Mesenchymal stem cell (in vitro differentiated cells and primary cell): ENCODE data around the gene PELI1.

ENCODE experiments used
- DNase-seq: peaks from one replicate; pipeline ENCODE4 v3.0.0-alpha.2; 2013
- H2AFZ ChIP-seq: one replicate; pipeline ENCODE4 v1.6.1; 2013; ENCODE audit warnings: low read depth, mild to moderate bottlenecking, control low read depth, inconsistent platforms, low read length, moderate library complexity
- H2AK5ac ChIP-seq: 2 replicates; pipeline ENCODE4 v1.6.1; 2013; ENCODE audit warnings: low read length, moderate library complexity, mild to moderate bottlenecking, inconsistent platforms; ENCODE audit not compliant: severe bottlenecking
- H2BK120ac ChIP-seq: one replicate; pipeline ENCODE4 v1.6.1; 2013; ENCODE audit warnings: low read depth, mild to moderate bottlenecking, inconsistent platforms, low read length, moderate library complexity
- H2BK12ac ChIP-seq, 2 experiments: one replicate each; pipeline ENCODE4 v1.6.1; 2013; ENCODE audit warnings: inconsistent platforms in 2 of 2, low read length in 2 of 2, mild to moderate bottlenecking in 2 of 2, moderate library complexity in 2 of 2, control low read depth in 1 of 2
- H2BK15ac ChIP-seq: one replicate; pipeline ENCODE4 v1.6.1; 2013; ENCODE audit warnings: mild to moderate bottlenecking, low read depth, inconsistent platforms; ENCODE audit not compliant: poor library complexity, severe bottlenecking
- H2BK5ac ChIP-seq: 2 replicates; pipeline ENCODE4 v1.6.1; 2013; ENCODE audit warnings: low read depth, mild to moderate bottlenecking, low read length, control low read depth, inconsistent platforms; ENCODE audit not compliant: poor library complexity, severe bottlenecking
- H3K14ac ChIP-seq, 2 experiments: one replicate each; pipeline ENCODE4 v1.6.1; 2013; ENCODE audit warnings: inconsistent platforms in 2 of 2, low read length in 2 of 2, control low read depth in 1 of 2, mild to moderate bottlenecking in 1 of 2, moderate library complexity in 1 of 2
- H3K18ac ChIP-seq, 2 experiments: one replicate each; pipeline ENCODE4 v1.6.1; 2013; ENCODE audit warnings: inconsistent platforms in 2 of 2, low read length in 2 of 2, control low read depth in 1 of 2, low read depth in 1 of 2, mild to moderate bottlenecking in 1 of 2
- H3K23ac ChIP-seq, 2 experiments: one replicate each; pipeline ENCODE4 v1.6.1; 2013; ENCODE audit warnings: inconsistent platforms in 2 of 2, low read length in 2 of 2, mild to moderate bottlenecking in 2 of 2, moderate library complexity in 2 of 2, control low read depth in 1 of 2
- H3K27ac ChIP-seq: 2 replicates; pipeline ENCODE4 v1.5.1; 2013; ENCODE audit warnings: mild to moderate bottlenecking, moderate library complexity, low read length, control low read depth, inconsistent platforms; ENCODE audit not compliant: poor library complexity, severe bottlenecking
- H3K27me3 ChIP-seq, 2 experiments: 2 replicates each; pipeline versions ENCODE4 v1.6.1 to v1.7.0; 2013; ENCODE audit warnings: low read length in 2 of 2, mild to moderate bottlenecking in 2 of 2, moderate library complexity in 2 of 2, control low read depth in 1 of 2, inconsistent platforms in 1 of 2; ENCODE audit not compliant: control insufficient read depth in 1 of 2, insufficient read depth in 1 of 2
- H3K36me3 ChIP-seq, 2 experiments: 2 replicates each; pipeline versions ENCODE4 v1.6.1 to v1.7.0; 2013; ENCODE audit warnings: low read length in 2 of 2, control low read depth in 1 of 2, inconsistent platforms in 1 of 2, low read depth in 1 of 2, mild to moderate bottlenecking in 1 of 2; ENCODE audit not compliant: insufficient read depth in 2 of 2, control insufficient read depth in 1 of 2
- H3K4ac ChIP-seq, 2 experiments: one replicate each; pipeline ENCODE4 v1.6.1; 2013; ENCODE audit warnings: inconsistent platforms in 2 of 2, low read length in 2 of 2, mild to moderate bottlenecking in 2 of 2, moderate library complexity in 2 of 2, control low read depth in 1 of 2, low read depth in 1 of 2
- H3K4me1 ChIP-seq: 2 replicates; pipeline ENCODE4 v1.6.1; 2013; ENCODE audit warnings: low read depth, low read length, control low read depth; ENCODE audit not compliant: control insufficient read depth, insufficient read depth
- H3K4me2 ChIP-seq: 2 replicates; pipeline ENCODE4 v1.6.1; 2013; ENCODE audit warnings: low read length, mild to moderate bottlenecking, inconsistent platforms; ENCODE audit not compliant: poor library complexity, severe bottlenecking
- H3K4me3 ChIP-seq, 2 experiments: 2 replicates each; pipeline versions ENCODE4 v1.5.1 to v1.7.0; 2013; ENCODE audit warnings: low read length in 2 of 2, mild to moderate bottlenecking in 2 of 2, control low read depth in 1 of 2, low read depth in 1 of 2; ENCODE audit not compliant: insufficient read depth in 1 of 2
- H3K79me1 ChIP-seq: replicated peaks from 2 replicates; pipeline ENCODE4 v1.6.1; 2013; ENCODE audit warnings: mild to moderate bottlenecking, control low read depth, low read length, inconsistent platforms; ENCODE audit not compliant: poor library complexity, severe bottlenecking
- H3K9ac ChIP-seq: 2 replicates; pipeline ENCODE4 v1.7.0; 2013; ENCODE audit warnings: mild to moderate bottlenecking, low read length, moderate library complexity
- H3K9me3 ChIP-seq: 2 replicates; pipeline ENCODE4 v1.7.0; 2013; ENCODE audit warnings: mild to moderate bottlenecking, low read length; ENCODE audit not compliant: control insufficient read depth
- H4K8ac ChIP-seq: one replicate; pipeline ENCODE4 v1.6.1; 2013; ENCODE audit warnings: inconsistent platforms, mild to moderate bottlenecking, low read length, moderate library complexity
- H4K91ac ChIP-seq: one replicate; pipeline ENCODE4 v1.6.1; 2013; ENCODE audit warnings: mild to moderate bottlenecking, low read length, inconsistent platforms
- WGBS: methylation state at CpG from one replicate; pipeline ENCODE4 v1.1.7; 2013; ENCODE audit warnings: mixed read lengths; 5-methylcytosine and 5-hydroxymethylcytosine counted together

PELI1 gene

GRCh38 chr2:64189586-64189985 is 45.4 kb upstream of the PELI1 start:
- Histone ChIP-seq H2BK12ac (no peak overlapping the region), H2BK5ac (no peak overlapping the region), H3K4me3 (no peak overlapping the region), H3K14ac (no peak overlapping the region), H3K9me3 (no peaks in the 10 kb centered on the region), H3K4ac (no peak overlapping the region), H3K27ac (no peak overlapping the region), H3K4me1 (no peaks in the 10 kb centered on the region), H3K9ac (no peak overlapping the region), H2AK5ac (no peak overlapping the region), H3K23ac (no peak overlapping the region), H2AFZ (no peak overlapping the region), H2BK15ac (no peak overlapping the region), H3K4me2 (no peak overlapping the region), H3K18ac (no peak overlapping the region), H4K91ac (no peak overlapping the region), H2BK120ac (no peak overlapping the region), H4K8ac (no peak overlapping the region), H3K36me3 (no peaks in the 10 kb centered on the region), H3K27me3 (no peaks in the 10 kb centered on the region), H3K79me1 (no peaks in the 10 kb centered on the region)
- DNase-seq = no peak

DNA sequence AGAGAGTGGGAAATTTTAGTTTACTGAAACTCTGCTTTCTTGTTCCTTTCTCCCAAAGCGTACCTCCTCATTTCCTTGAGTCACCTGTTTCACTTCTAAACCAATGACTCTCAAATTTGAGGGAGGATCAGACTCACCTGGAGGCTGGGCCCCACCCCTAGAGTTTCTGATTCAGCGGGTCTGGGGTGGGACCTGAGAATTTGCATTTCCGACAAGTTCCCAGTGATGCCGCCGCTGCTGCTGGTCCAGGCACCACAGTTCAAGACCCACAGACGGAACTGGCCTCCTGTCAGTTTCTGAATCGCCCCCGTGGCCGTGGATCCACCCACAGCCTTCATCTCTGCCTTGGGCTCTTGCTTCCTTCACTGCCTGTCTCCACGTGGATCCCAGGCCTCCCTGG is 44.9 kb upstream of the PELI1 start:
- Histone ChIP-seq H3K4me3 (no peak overlapping the region), H2BK120ac (no peak overlapping the region), H3K18ac (no peak overlapping the region), H3K36me3 (no peaks in the 10 kb centered on the region), H4K8ac (no peak overlapping the region), H3K4me2 (no peak overlapping the region), H3K4ac (no peak overlapping the region), H2BK5ac (no peak overlapping the region), H3K27me3 (no peaks in the 10 kb centered on the region), H3K79me1 (no peaks in the 10 kb centered on the region), H2BK15ac (no peak overlapping the region), H3K27ac (no peak overlapping the region), H3K23ac (no peak overlapping the region), H3K14ac (no peak overlapping the region), H2BK12ac (peak overlapping the region in 1 of 2 experiments; percentile 10), H3K9me3 (no peaks in the 10 kb centered on the region), H3K9ac (no peak overlapping the region), H4K91ac (no peak overlapping the region), H3K4me1 (no peaks in the 10 kb centered on the region), H2AFZ (no peak overlapping the region), H2AK5ac (no peak overlapping the region)
- no peak for DNase-seq
- 92% methylated on average over 9 of the region's 10 CpGs for WGBS

GRCh38 chr2:64186699-64187605 is 42.7 kb upstream of the PELI1 start:
- Histone ChIP-seq H2AK5ac (no peak overlapping the region), H3K4me3 (no peak overlapping the region), H2BK120ac (no peak overlapping the region), H3K27ac (no peak overlapping the region), H3K27me3 (no peaks in the 10 kb centered on the region), H2AFZ (no peak overlapping the region), H3K9ac (no peak overlapping the region), H3K18ac (peak overlapping the region; percentile 16 to 68), H3K14ac (no peak overlapping the region), H3K4ac (peak overlapping the region in 1 of 2 experiments; percentile 17), H3K79me1 (no peaks in the 10 kb centered on the region), H3K36me3 (no peaks in the 10 kb centered on the region), H4K91ac (no peak overlapping the region), H2BK15ac (no peak overlapping the region), H3K4me2 (no peak overlapping the region), H3K9me3 (no peaks in the 10 kb centered on the region), H3K23ac (no peak overlapping the region), H2BK5ac (no peak overlapping the region), H2BK12ac (peak overlapping the region in 1 of 2 experiments; percentile 72), H3K4me1 (no peaks in the 10 kb centered on the region), H4K8ac (no peak overlapping the region)
- WGBS = 80% methylated on average over 1 of the region's 2 CpGs
- DNase-seq = peak; percentile 83

DNA sequence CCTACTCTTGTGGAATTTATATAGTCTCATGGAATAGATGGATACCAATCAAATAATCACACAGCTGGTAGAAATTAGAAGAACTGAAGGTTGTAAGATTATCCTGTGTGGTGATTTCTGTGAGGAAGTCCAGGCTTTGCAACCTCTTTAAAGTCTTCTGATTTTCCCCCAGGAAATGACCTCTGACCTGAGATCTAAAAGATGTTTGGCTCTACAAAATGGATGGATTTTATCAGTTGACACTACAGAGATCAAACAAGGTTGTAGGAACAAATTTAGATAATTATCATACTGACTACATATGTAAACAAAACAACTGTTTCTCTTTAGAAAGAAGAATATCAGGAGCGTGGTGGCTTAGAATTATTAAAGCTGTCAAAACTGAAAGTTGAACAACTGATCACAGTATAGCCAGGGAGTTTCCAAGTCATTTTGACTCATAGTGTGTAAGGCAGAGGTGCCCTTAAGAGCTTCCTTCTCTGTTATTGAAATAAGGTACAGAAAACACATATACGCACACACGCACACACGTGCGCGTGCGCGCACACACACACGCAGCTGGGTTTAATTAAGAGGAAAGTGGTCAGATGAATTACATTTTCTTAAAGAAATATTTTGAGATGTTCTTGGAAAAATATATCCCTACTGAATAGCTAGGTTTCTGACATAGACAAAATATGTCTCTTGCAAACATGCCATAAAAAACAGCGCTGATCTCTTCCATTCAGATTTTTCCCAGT is 35.5 kb upstream of the PELI1 start:
- no peak overlapping the region for H3K4me2 ChIP-seq
- no peak overlapping the region for H4K91ac ChIP-seq
- no peaks in the 10 kb centered on the region for H3K9me3 ChIP-seq
- no peaks in the 10 kb centered on the region for H3K27me3 ChIP-seq
- DNase-seq = peak; percentile 18
- H4K8ac ChIP-seq = no peak overlapping the region
- 64% methylated on average over 2 of the region's 10 CpGs for WGBS
- H3K4me3 ChIP-seq = peak overlapping the region in 1 of 2 experiments; percentile 43
- H3K14ac ChIP-seq = no peak overlapping the region
- peak overlapping the region in 1 of 2 experiments; percentile 24 for H3K18ac ChIP-seq
- H2BK120ac ChIP-seq = no peak overlapping the region
- H2AFZ ChIP-seq = no peak overlapping the region
- no peaks in the 10 kb centered on the region for H3K79me1 ChIP-seq
- peak overlapping the region; percentile 54 for H3K9ac ChIP-seq
- H3K27ac ChIP-seq = no peak overlapping the region
- H2BK5ac ChIP-seq = no peak overlapping the region
- no peak overlapping the region for H2BK15ac ChIP-seq
- H3K4ac ChIP-seq = no peak overlapping the region
- no peaks in the 10 kb centered on the region for H3K4me1 ChIP-seq
- no peak overlapping the region for H2AK5ac ChIP-seq
- no peak overlapping the region for H2BK12ac ChIP-seq
- no peak overlapping the region for H3K23ac ChIP-seq
- H3K36me3 ChIP-seq = no peaks in the 10 kb centered on the region
